RWPE2 (cell line): ENCODE data around the gene ANKRD12.

ENCODE experiments used
- ATAC-seq: fragments of 200-7000 bp; cut with Tn5 transposase; 3 replicates; pipeline ENCODE4 v1.9.1; 2021; ENCODE audit warnings: low read depth
- DNase-seq: peaks from one replicate; pipeline ENCODE4 v3.0.0-alpha.2; 2020; ENCODE audit warnings: low spot score
- H3K27ac ChIP-seq: fragments of 450-650 bp; 2 replicates; pipeline ENCODE4 v1.5.1; 2017; ENCODE audit warnings: mild to moderate bottlenecking; ENCODE audit not compliant: poor library complexity, severe bottlenecking
- H3K27me3 ChIP-seq: fragments of 250-450 bp; sonication (Bioruptor Pico); 2 replicates; pipeline ENCODE4 v1.5.1; 2021; ENCODE audit warnings: mild to moderate bottlenecking, moderate library complexity; ENCODE audit not compliant: insufficient read depth, poor library complexity, severe bottlenecking
- H3K36me3 ChIP-seq: fragments of 250-450 bp; sonication (Bioruptor Pico); 2 replicates; pipeline ENCODE4 v1.5.1; 2020; ENCODE audit warnings: low read depth, mild to moderate bottlenecking, moderate library complexity
- H3K4me1 ChIP-seq: fragments of 250-450 bp; sonication (Bioruptor Pico); 2 replicates; pipeline ENCODE4 v1.5.1; 2021; ENCODE audit warnings: mild to moderate bottlenecking, moderate library complexity; ENCODE audit not compliant: insufficient read depth, poor library complexity, severe bottlenecking
- H3K4me3 ChIP-seq: fragments of 250-450 bp; sonication (Bioruptor Pico); 2 replicates; pipeline ENCODE4 v1.5.1; 2021; ENCODE audit warnings: mild to moderate bottlenecking, moderate library complexity; ENCODE audit not compliant: severe bottlenecking
- H3K9me3 ChIP-seq: fragments of 250-450 bp; sonication (Bioruptor Pico); 2 replicates; pipeline ENCODE4 v1.5.1; 2021; ENCODE audit warnings: mild to moderate bottlenecking, moderate library complexity; ENCODE audit not compliant: severe bottlenecking
- CTCF ChIP-seq: fragments of 450-650 bp; IDR thresholded peaks from one replicate; pipeline ENCODE4 v1.5.1; 2017; ENCODE audit warnings: mild to moderate bottlenecking, moderate library complexity; ENCODE audit not compliant: poor library complexity, severe bottlenecking

Gene ANKRD12

DNA sequence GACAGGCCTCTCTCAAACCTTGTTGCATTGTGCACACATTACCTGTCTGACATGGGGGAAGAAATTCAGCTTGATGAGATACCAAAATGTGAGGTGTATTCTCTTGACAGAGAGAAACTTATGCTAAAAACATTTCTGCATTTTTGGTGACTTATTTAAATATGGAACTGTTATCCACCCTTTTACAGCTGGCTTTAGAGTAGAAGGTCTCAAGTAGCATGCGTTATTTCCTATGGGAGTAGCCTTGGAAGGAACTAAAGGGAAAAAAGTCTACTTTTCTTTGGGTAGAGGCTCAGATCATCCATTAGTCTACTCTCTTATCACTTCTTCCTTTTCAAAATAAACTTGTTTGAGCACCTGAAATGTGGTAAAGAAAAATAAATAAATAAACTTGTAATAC, 141.4 kb downstream of the ANKRD12 start:
- ATAC-seq, result no peak
- H3K4me3 ChIP-seq, result no peak overlapping the region
- no peaks in the 10 kb centered on the region for H3K4me1 ChIP-seq
- H3K9me3 ChIP-seq, result no peaks in the 10 kb centered on the region
- DNase-seq, result no peak
- H3K27me3 ChIP-seq, result no peaks in the 10 kb centered on the region
- no peak for TF ChIP-seq CTCF
- H3K27ac ChIP-seq, result no peak overlapping the region
- peaks cover 36% of the 10 kb centered on the region for H3K36me3 ChIP-seq

- no peak for TF ChIP-seq CTCF
- Histone ChIP-seq H3K4me3 (no peak overlapping the region), H3K4me1 (no peaks in the 10 kb centered on the region), H3K36me3 (peaks cover 31% of the 10 kb centered on the region), H3K27ac (no peak overlapping the region), H3K27me3 (no peaks in the 10 kb centered on the region), H3K9me3 (no peaks in the 10 kb centered on the region)
- DNase-seq (no peak), ATAC-seq (no peak)
Measured at GRCh38 chr18:9280849-9281248, 144.3 kb downstream of the ANKRD12 start.

DNA sequence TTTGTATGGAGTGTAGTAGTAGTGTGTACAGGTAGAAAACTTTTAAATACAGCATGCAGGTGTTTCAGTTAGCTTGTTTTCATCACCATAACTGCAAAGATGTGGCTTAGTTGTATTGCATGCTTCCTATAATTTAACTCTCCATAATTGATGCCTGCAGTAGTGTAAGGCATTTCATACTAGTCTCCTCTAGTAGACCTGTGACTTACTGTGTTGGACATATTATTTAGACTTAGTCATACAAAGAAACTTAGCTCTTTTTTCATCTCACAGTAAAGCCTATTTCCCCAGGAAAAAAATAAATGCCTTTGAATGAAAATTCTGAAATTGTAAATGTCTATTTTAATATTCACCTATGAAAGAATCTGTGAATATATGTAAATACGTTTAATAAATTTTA, 145.2 kb downstream of the ANKRD12 start:
- Histone ChIP-seq H3K27ac (no peak overlapping the region), H3K36me3 (peaks cover 24% of the 10 kb centered on the region), H3K27me3 (no peaks in the 10 kb centered on the region), H3K9me3 (no peaks in the 10 kb centered on the region), H3K4me1 (peaks cover 3% of the 10 kb centered on the region), H3K4me3 (no peak overlapping the region)
- ATAC-seq, result no peak
- no peak for TF ChIP-seq CTCF
- DNase-seq, result no peak

- TF ChIP-seq CTCF, result no peak
- Histone ChIP-seq H3K36me3 (peaks cover 18% of the 10 kb centered on the region), H3K9me3 (no peaks in the 10 kb centered on the region), H3K27me3 (no peaks in the 10 kb centered on the region), H3K27ac (no peak overlapping the region), H3K4me3 (no peak overlapping the region), H3K4me1 (peaks cover 7% of the 10 kb centered on the region)
- no peak for ATAC-seq
- no peak for DNase-seq
Measured at GRCh38 chr18:9283791-9284190, 147.2 kb downstream of the ANKRD12 start.

DNA sequence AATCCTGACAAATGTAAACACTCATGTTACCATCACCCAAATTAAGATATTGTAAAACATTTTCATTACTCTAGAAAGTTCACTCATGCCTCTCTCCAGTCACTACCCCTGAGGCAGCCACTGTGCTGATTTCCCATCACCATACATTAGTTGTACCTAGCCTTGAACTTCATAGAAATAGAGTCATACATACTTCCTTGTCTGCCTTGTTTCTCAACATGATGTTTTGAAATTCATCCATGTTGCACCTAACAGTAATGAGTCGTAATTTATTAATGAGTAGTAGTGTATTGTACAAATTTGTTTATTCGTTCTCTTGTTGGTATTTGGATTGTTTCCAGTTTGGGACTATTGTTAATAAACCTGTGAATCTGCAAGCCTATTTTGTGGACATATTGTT, 149.0 kb downstream of the ANKRD12 start:
- ATAC-seq (no peak), DNase-seq (no peak)
- no peak for TF ChIP-seq CTCF

More for the DNA sequence above, 149.0 kb downstream of the ANKRD12 start:
- Histone ChIP-seq H3K36me3 (peaks cover 10% of the 10 kb centered on the region), H3K4me3 (no peak overlapping the region), H3K27me3 (no peaks in the 10 kb centered on the region), H3K4me1 (peaks cover 7% of the 10 kb centered on the region), H3K9me3 (no peaks in the 10 kb centered on the region), H3K27ac (no peak overlapping the region)
